Skeletal muscle tissue (tissue), 4 donors: ENCODE results near the gene SLC35A5. TPM values are rescaled to one million over a fixed set of nuclear protein-coding genes. Genes with fewer than 3 reads are reported as not detected.

Source experiments
- H3K27ac ChIP-seq: one replicate; pipeline ENCODE4 v1.7.0; 2013; ENCODE audit warnings: mild to moderate bottlenecking, low read depth, low read length, inconsistent platforms
- H3K27me3 ChIP-seq, 3 donors: one replicate each; pipeline ENCODE4 v1.7.0; 2013; ENCODE audit warnings: low read length in 3 of 3; ENCODE audit not compliant: control insufficient read depth in 3 of 3, insufficient read depth in 3 of 3
- H3K36me3 ChIP-seq, 3 donors: one replicate each; pipeline ENCODE4 v1.7.0; 2013; ENCODE audit warnings: low read length in 3 of 3; ENCODE audit not compliant: control insufficient read depth in 3 of 3, insufficient read depth in 3 of 3
- H3K4me1 ChIP-seq, 3 donors: one replicate each; pipeline ENCODE4 v1.7.0; 2013; ENCODE audit warnings: low read length in 3 of 3, mild to moderate bottlenecking in 3 of 3; ENCODE audit not compliant: control insufficient read depth in 3 of 3, insufficient read depth in 3 of 3
- H3K4me3 ChIP-seq, 3 donors: one replicate each; pipeline ENCODE4 v1.7.0; 2013; ENCODE audit warnings: low read length in 3 of 3
- H3K9ac ChIP-seq, 3 donors: one replicate each; pipeline ENCODE4 v1.7.0; 2013; ENCODE audit warnings: low read length in 3 of 3, mild to moderate bottlenecking in 3 of 3, moderate library complexity in 2 of 3, low read depth in 1 of 3
- H3K9me3 ChIP-seq, 3 donors: one replicate each; pipeline ENCODE4 v1.7.0; 2013; ENCODE audit warnings: low read length in 3 of 3; ENCODE audit not compliant: control insufficient read depth in 3 of 3
- total RNA-seq: library from RNA; depleted of rRNA; stranded (reverse); fragments of >200 nt; gene quantifications from one replicate; pipeline ENCODE4 v1.2.3, GENCODE V29; 2014
- donor health status: Osteomylitis.

The SLC35A5 gene
- total RNA-seq, 1 donor from 2014 or later, result 17.7 TPM

- H3K36me3 ChIP-seq, result no peaks in the 10 kb centered on the region
- H3K9ac ChIP-seq, result no peak overlapping the region
- H3K4me3 ChIP-seq, result no peak overlapping the region
- no peaks in the 10 kb centered on the region for H3K4me1 ChIP-seq
- no peaks in the 10 kb centered on the region for H3K27me3 ChIP-seq
- H3K9me3 ChIP-seq, result no peaks in the 10 kb centered on the region
- H3K27ac ChIP-seq, result no peak overlapping the region
Observed at GRCh38 chr3:112594856-112595255, 33.0 kb downstream of the SLC35A5 start.

- H3K4me1 ChIP-seq, result no peaks in the 10 kb centered on the region
- H3K27me3 ChIP-seq, result no peaks in the 10 kb centered on the region
- no peak overlapping the region for H3K27ac ChIP-seq
- no peak overlapping the region for H3K4me3 ChIP-seq
- no peaks in the 10 kb centered on the region for H3K9me3 ChIP-seq
- H3K36me3 ChIP-seq, result no peaks in the 10 kb centered on the region
- no peak overlapping the region for H3K9ac ChIP-seq
Observed at GRCh38 chr3:112597945-112598344, 36.1 kb downstream of the SLC35A5 start.

- no peak overlapping the region for H3K9ac ChIP-seq
- H3K9me3 ChIP-seq, result no peaks in the 10 kb centered on the region
- no peak overlapping the region for H3K27ac ChIP-seq
- no peaks in the 10 kb centered on the region for H3K4me1 ChIP-seq
- H3K27me3 ChIP-seq, result no peaks in the 10 kb centered on the region
- H3K36me3 ChIP-seq, result no peaks in the 10 kb centered on the region
- no peak overlapping the region for H3K4me3 ChIP-seq
Observed at GRCh38 chr3:112598731-112599130, 36.9 kb downstream of the SLC35A5 start.

GRCh38 chr3:112602217-112602838, 40.5 kb downstream of the SLC35A5 start:
- H3K4me3 ChIP-seq, result no peak overlapping the region
- no peaks in the 10 kb centered on the region for H3K27me3 ChIP-seq
- H3K36me3 ChIP-seq, result peaks cover 0 to 3% (median 0%) of the 10 kb centered on the region in 3 donors
- no peaks in the 10 kb centered on the region for H3K4me1 ChIP-seq
- no peak overlapping the region for H3K27ac ChIP-seq
- H3K9me3 ChIP-seq, result no peaks in the 10 kb centered on the region
- H3K9ac ChIP-seq, result no peak overlapping the region

GRCh38 chr3:112604536-112604935, 42.7 kb downstream of the SLC35A5 start:
- Histone ChIP-seq H3K36me3 (peaks cover 0 to 3% (median 0%) of the 10 kb centered on the region in 3 donors), H3K27ac (no peak overlapping the region), H3K9ac (no peak overlapping the region), H3K27me3 (no peaks in the 10 kb centered on the region), H3K9me3 (no peaks in the 10 kb centered on the region), H3K4me1 (no peaks in the 10 kb centered on the region), H3K4me3 (no peak overlapping the region)

GRCh38 chr3:112605285-112605684, 43.4 kb downstream of the SLC35A5 start:
- no peaks in the 10 kb centered on the region for H3K27me3 ChIP-seq
- peaks cover 0 to 8% (median 0%) of the 10 kb centered on the region in 3 donors for H3K36me3 ChIP-seq
- H3K4me3 ChIP-seq, result no peak overlapping the region
- no peaks in the 10 kb centered on the region for H3K9me3 ChIP-seq
- H3K9ac ChIP-seq, result no peak overlapping the region
- H3K4me1 ChIP-seq, result no peaks in the 10 kb centered on the region
- no peak overlapping the region for H3K27ac ChIP-seq

GRCh38 chr3:112606098-112606497, 44.3 kb downstream of the SLC35A5 start:
- Histone ChIP-seq H3K36me3 (peaks cover 0 to 8% (median 0%) of the 10 kb centered on the region in 3 donors), H3K9ac (no peak overlapping the region), H3K27ac (no peak overlapping the region)

GRCh38 chr3:112607863-112608262, 46.0 kb downstream of the SLC35A5 start:
- Histone ChIP-seq H3K4me1 (peaks cover 8 to 12% (median 11%) of the 10 kb centered on the region in 3 donors), H3K27me3 (no peaks in the 10 kb centered on the region), H3K9me3 (no peaks in the 10 kb centered on the region), H3K4me3 (no peak overlapping the region), H3K9ac (no peak overlapping the region), H3K36me3 (peaks cover 0 to 11% (median 0%) of the 10 kb centered on the region in 3 donors), H3K27ac (no peak overlapping the region)

More at GRCh38 chr3:112606098-112606497, 44.3 kb downstream of the SLC35A5 start:
- Histone ChIP-seq H3K4me3 (no peak overlapping the region), H3K4me1 (no peaks in the 10 kb centered on the region), H3K27me3 (no peaks in the 10 kb centered on the region), H3K9me3 (no peaks in the 10 kb centered on the region)

- H3K36me3 ChIP-seq, result peaks cover 0 to 11% (median 0%) of the 10 kb centered on the region in 3 donors
- no peak overlapping the region for H3K27ac ChIP-seq
- H3K9me3 ChIP-seq, result no peaks in the 10 kb centered on the region
- no peak overlapping the region for H3K4me3 ChIP-seq
- no peak overlapping the region for H3K9ac ChIP-seq
- H3K27me3 ChIP-seq, result no peaks in the 10 kb centered on the region
- H3K4me1 ChIP-seq, result peaks cover 8 to 12% (median 11%) of the 10 kb centered on the region in 3 donors
Observed at GRCh38 chr3:112610121-112610520, 48.3 kb downstream of the SLC35A5 start.

- H3K4me1 ChIP-seq, result peaks cover 8 to 12% (median 11%) of the 10 kb centered on the region in 3 donors
- peak overlapping the region in 1 of 3 donors; percentile 47 for H3K9ac ChIP-seq
- no peaks in the 10 kb centered on the region for H3K27me3 ChIP-seq
- peak overlapping the region in 1 of 3 donors; percentile 27 for H3K4me3 ChIP-seq
- H3K36me3 ChIP-seq, result peaks cover 0 to 9% (median 1%) of the 10 kb centered on the region in 3 donors
- H3K9me3 ChIP-seq, result no peaks in the 10 kb centered on the region
- peak overlapping the region; percentile 57 for H3K27ac ChIP-seq
Observed at GRCh38 chr3:112611752-112612515, 50.1 kb downstream of the SLC35A5 start.
